ENCODE measurements around the gene THSD4. TPM values are rescaled to one million over a fixed set of nuclear protein-coding genes. Genes with fewer than 3 reads are reported as not detected.

THSD4 gene
- total and polyA plus RNA-seq, 2 of the 4 experiments (the other 2 are of a cell fraction) = 25.5 to 31.1 TPM

GRCh38 chr15:71187078-71187477 is 71.8 kb downstream of the THSD4 start:
- Histone ChIP-seq H3K4ac (ENCODE audit: low read depth, low read length) (no peak overlapping the region), H3K14ac (replicated peaks; ENCODE audit: low read depth, low read length) (no peak overlapping the region), H3K4me1 (ENCODE audit: control insufficient read depth, insufficient read depth, low read length) (0 out of 2 replicates have a peak, but pooled peaks cover 4% of the 10 kb centered on the region), H3K9me1 (ENCODE audit: insufficient read depth, low read length) (no peaks in the 10 kb centered on the region; the same call in 1 of the 2 replicates), H3K4me3 (ENCODE audit: insufficient read depth, low read depth, low read length) (no peak overlapping the region), H3K27me3 (ENCODE audit: control insufficient read depth, insufficient read depth, low read length) (no peaks in the 10 kb centered on the region), H2AFZ (replicated peaks; ENCODE audit: low read length, poor library complexity) (no peak overlapping the region), H4K20me1 (ENCODE audit: insufficient read depth, low read length) (0 out of 2 replicates have a peak, but pooled peaks cover 6% of the 10 kb centered on the region), H2BK120ac (ENCODE audit: low read depth, low read length) (no peak overlapping the region), H2BK5ac (ENCODE audit: low read depth, low read length, poor library complexity, severe bottlenecking) (no peak overlapping the region), H4K5ac (ENCODE audit: low read depth, low read length) (no peak overlapping the region), H2AK5ac (ENCODE audit: low read depth, low read length) (no peak overlapping the region), H3K79me1 (ENCODE audit: low read depth in 1 of 2, low read length in 2 of 2) (peaks cover 30 to 33% of the 10 kb centered on the region in 2 experiments), H4K91ac (ENCODE audit: insufficient read depth, low read depth, low read length) (no peak overlapping the region), H2BK20ac (ENCODE audit: low read depth, low read length) (no peak overlapping the region), H3K56ac (ENCODE audit: extremely low read depth, insufficient read depth, low read length) (no peak overlapping the region), H3K9me3 (ENCODE audit: control insufficient read depth, insufficient read depth, low read length) (no peaks in the 10 kb centered on the region), H3K36me3 (ENCODE audit: control insufficient read depth, insufficient read depth, low read length) (peaks cover 19% of the 10 kb centered on the region), H2AK9ac (replicated peaks; ENCODE audit: low read depth, low read length, poor library complexity) (no peak overlapping the region), H3K4me2 (ENCODE audit: low read depth, low read length) (no peak overlapping the region), H2BK15ac (ENCODE audit: low read depth, low read length) (no peak overlapping the region), H3K27ac (ENCODE audit: insufficient read depth, low read length) (no peak overlapping the region), H3K23ac (ENCODE audit: low read depth, low read length) (no peak overlapping the region), H3K18ac (ENCODE audit: low read depth, low read length) (no peak overlapping the region), H4K8ac (ENCODE audit: low read depth in 2 of 2, low read length in 2 of 2) (no peak overlapping the region), H3K9ac (ENCODE audit: low read depth, low read length) (no peak overlapping the region)
- POLR2A ChIA-PET (ENCODE audit: unreplicated experiment) = no interaction called here
- intact Hi-C loops (cut with micrococcal nuclease) (no loop called here), in situ Hi-C loops (cut with MboI; ENCODE audit: low sequenced_read_pairs) (no loop called here), dilution Hi-C loops (cut with HindIII; ENCODE audit: low sequenced_read_pairs, unreplicated experiment) (no loop called here)
- ATAC-seq (ENCODE audit: low read depth) = no peak
- TF ChIP-seq CEBPB (IDR thresholded peaks at IDR 0.05; ENCODE audit: low read depth, low read length) (no peak), RCOR1 (IDR thresholded peaks at IDR 0.05; ENCODE audit: insufficient replicate concordance, low read length) (no peak), CHD1 (IDR thresholded peaks at IDR 0.05; ENCODE audit: low read depth, low read length) (no peak), MXI1 (IDR thresholded peaks at IDR 0.05; ENCODE audit: borderline replicate concordance, low read depth, low read length) (no peak), MAZ (IDR thresholded peaks at IDR 0.05; ENCODE audit: borderline replicate concordance, low read depth, low read length) (no peak), NFE2L2 (IDR thresholded peaks at IDR 0.05; ENCODE audit: low read depth, low read length) (no peak), FOS (IDR thresholded peaks at IDR 0.05; ENCODE audit: low read depth, low read length) (no peak), BHLHE40 (IDR thresholded peaks at IDR 0.05; ENCODE audit: low read depth, low read length) (no peak), POLR2A (IDR thresholded peaks at IDR 0.05; ENCODE audit: low read depth, low read length) (no peak)
- TF ChIP-seq, protein P1, sequence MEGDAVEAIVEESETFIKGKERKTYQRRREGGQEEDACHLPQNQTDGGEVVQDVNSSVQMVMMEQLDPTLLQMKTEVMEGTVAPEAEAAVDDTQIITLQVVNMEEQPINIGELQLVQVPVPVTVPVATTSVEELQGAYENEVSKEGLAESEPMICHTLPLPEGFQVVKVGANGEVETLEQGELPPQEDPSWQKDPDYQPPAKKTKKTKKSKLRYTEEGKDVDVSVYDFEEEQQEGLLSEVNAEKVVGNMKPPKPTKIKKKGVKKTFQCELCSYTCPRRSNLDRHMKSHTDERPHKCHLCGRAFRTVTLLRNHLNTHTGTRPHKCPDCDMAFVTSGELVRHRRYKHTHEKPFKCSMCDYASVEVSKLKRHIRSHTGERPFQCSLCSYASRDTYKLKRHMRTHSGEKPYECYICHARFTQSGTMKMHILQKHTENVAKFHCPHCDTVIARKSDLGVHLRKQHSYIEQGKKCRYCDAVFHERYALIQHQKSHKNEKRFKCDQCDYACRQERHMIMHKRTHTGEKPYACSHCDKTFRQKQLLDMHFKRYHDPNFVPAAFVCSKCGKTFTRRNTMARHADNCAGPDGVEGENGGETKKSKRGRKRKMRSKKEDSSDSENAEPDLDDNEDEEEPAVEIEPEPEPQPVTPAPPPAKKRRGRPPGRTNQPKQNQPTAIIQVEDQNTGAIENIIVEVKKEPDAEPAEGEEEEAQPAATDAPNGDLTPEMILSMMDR (conservative IDR thresholded peaks at IDR 0.05; ENCODE audit: low read depth, low read length) = no peak
- CTCF ChIA-PET = no interaction called here
- 76% methylated on average over 2 of the region's 5 CpGs; no CpG with 5 or more reads in 1 of the 2 experiments for WGBS, 2 experiments (ENCODE audit: extremely low coverage in 2 of 2, insufficient read length in 1 of 2)
- no peak for DNase-seq
- no TSS peak for BruUV-seq (replicated peaks)

All from IMR-90 (cell line).